HEK293 (cell line): ENCODE results near the gene PEX7.

Source experiments
- FEZF1 ChIP-seq: fragments of 450-650 bp; formaldehyde crosslinking; IDR thresholded peaks from 2 replicates; pipeline ENCODE4 v1.5.1; 2016; ENCODE audit warnings: missing biosample characterization, missing genetic modification characterization
- GLIS2 ChIP-seq: fragments of 450-650 bp; formaldehyde crosslinking; IDR thresholded peaks from 2 replicates; pipeline ENCODE4 v1.5.1; 2016; ENCODE audit warnings: missing biosample characterization, missing genetic modification characterization
- PRDM1 ChIP-seq: fragments of 450-650 bp; formaldehyde crosslinking; IDR thresholded peaks from 2 replicates; pipeline ENCODE4; 2016; ENCODE audit warnings: missing biosample characterization, missing genetic modification characterization
- SCRT1 ChIP-seq: fragments of 450-650 bp; formaldehyde crosslinking; IDR thresholded peaks from 2 replicates; pipeline ENCODE4 v1.5.1; 2016; ENCODE audit warnings: missing biosample characterization, missing genetic modification characterization, borderline replicate concordance
- TCF7L2 ChIP-seq: IDR thresholded peaks from 2 replicates; pipeline ENCODE4 v1.6.1; 2011; ENCODE audit warnings: low read depth, mild to moderate bottlenecking, inconsistent platforms, low read length, moderate library complexity, borderline replicate concordance
- WT1 ChIP-seq: fragments of 450-650 bp; formaldehyde crosslinking; IDR thresholded peaks from 2 replicates; pipeline ENCODE4 v1.5.1; 2016; ENCODE audit warnings: missing biosample characterization, missing genetic modification characterization
- YY2 ChIP-seq: fragments of 450-650 bp; formaldehyde crosslinking; IDR thresholded peaks from 2 replicates; pipeline ENCODE4 v1.5.1; 2016; ENCODE audit warnings: missing biosample characterization, missing genetic modification characterization
- ZBTB20 ChIP-seq: fragments of 450-650 bp; formaldehyde crosslinking; IDR thresholded peaks from 2 replicates; pipeline ENCODE4 v1.5.1; 2016; ENCODE audit warnings: missing biosample characterization, missing genetic modification characterization
- ZBTB48 ChIP-seq: fragments of 450-650 bp; formaldehyde crosslinking; IDR thresholded peaks from 2 replicates; pipeline ENCODE4 v1.5.1; 2016; ENCODE audit warnings: missing biosample characterization, missing genetic modification characterization
- ZFP37 ChIP-seq: fragments of 450-650 bp; formaldehyde crosslinking; IDR thresholded peaks from 2 replicates; pipeline ENCODE4 v1.5.1; 2016; ENCODE audit warnings: missing biosample characterization, missing genetic modification characterization
- ZIC2 ChIP-seq: fragments of 450-650 bp; formaldehyde crosslinking; IDR thresholded peaks from 2 replicates; pipeline ENCODE4 v1.5.1; 2016; ENCODE audit warnings: missing biosample characterization, missing genetic modification characterization
- ZNF114 ChIP-seq: fragments of 450-650 bp; formaldehyde crosslinking; IDR thresholded peaks from 2 replicates; pipeline ENCODE4 v1.5.0; 2017; ENCODE audit warnings: missing biosample characterization, missing genetic modification characterization
- ZNF121 ChIP-seq: fragments of 450-650 bp; formaldehyde crosslinking; IDR thresholded peaks from 2 replicates; pipeline ENCODE4 v1.5.1; 2016; ENCODE audit warnings: missing biosample characterization, missing genetic modification characterization
- ZNF132 ChIP-seq: fragments of 450-650 bp; formaldehyde crosslinking; IDR thresholded peaks from 2 replicates; pipeline ENCODE4 v1.5.1; 2017; ENCODE audit warnings: missing biosample characterization, missing genetic modification characterization, borderline replicate concordance
- ZNF133 ChIP-seq: fragments of 450-650 bp; formaldehyde crosslinking; IDR thresholded peaks from 2 replicates; pipeline ENCODE4 v1.5.1; 2016; ENCODE audit warnings: missing biosample characterization, missing genetic modification characterization
- ZNF184 ChIP-seq: fragments of 450-650 bp; IDR thresholded peaks from 2 replicates; pipeline ENCODE4 v1.5.1; 2018; ENCODE audit warnings: missing biosample characterization, mild to moderate bottlenecking, missing genetic modification characterization
- ZNF214 ChIP-seq: fragments of 450-650 bp; formaldehyde crosslinking; IDR thresholded peaks from 2 replicates; pipeline ENCODE4 v1.5.1; 2017; ENCODE audit warnings: missing biosample characterization, mild to moderate bottlenecking, missing genetic modification characterization, borderline replicate concordance
- ZNF23 ChIP-seq: fragments of 450-650 bp; formaldehyde crosslinking; IDR thresholded peaks from 2 replicates; pipeline ENCODE4 v1.5.1; 2016; ENCODE audit warnings: missing biosample characterization, missing genetic modification characterization, borderline replicate concordance
- ZNF335 ChIP-seq: fragments of 450-650 bp; formaldehyde crosslinking; conservative IDR thresholded peaks from 2 replicates; pipeline ENCODE4 v1.5.1; 2016; ENCODE audit warnings: missing biosample characterization, missing genetic modification characterization
- ZNF354C ChIP-seq: fragments of 450-650 bp; formaldehyde crosslinking; IDR thresholded peaks from 2 replicates; pipeline ENCODE4 v1.5.1; 2016; ENCODE audit warnings: missing biosample characterization, missing genetic modification characterization, low read depth, borderline replicate concordance
- ZNF391 ChIP-seq: fragments of 450-650 bp; formaldehyde crosslinking; IDR thresholded peaks from 2 replicates; pipeline ENCODE4 v1.5.1; 2016; ENCODE audit warnings: low read depth, missing biosample characterization, missing genetic modification characterization, borderline replicate concordance
- ZNF394 ChIP-seq: fragments of 450-650 bp; formaldehyde crosslinking; IDR thresholded peaks from 2 replicates; pipeline ENCODE4 v1.5.1; 2016; ENCODE audit warnings: missing biosample characterization, missing genetic modification characterization, mild to moderate bottlenecking, moderate library complexity, borderline replicate concordance
- ZNF518A ChIP-seq: fragments of 450-650 bp; formaldehyde crosslinking; conservative IDR thresholded peaks from 2 replicates; pipeline ENCODE4 v1.5.1; 2016; ENCODE audit warnings: low read depth, missing biosample characterization, missing genetic modification characterization
- ZNF521 ChIP-seq: fragments of 450-650 bp; formaldehyde crosslinking; IDR thresholded peaks from 2 replicates; pipeline ENCODE4 v1.5.1; 2017; ENCODE audit warnings: missing biosample characterization, mild to moderate bottlenecking, missing genetic modification characterization
- ZNF548 ChIP-seq: fragments of 450-650 bp; formaldehyde crosslinking; IDR thresholded peaks from 2 replicates; pipeline ENCODE4 v1.5.1; 2016; ENCODE audit warnings: missing biosample characterization, missing genetic modification characterization
- ZNF555 ChIP-seq: fragments of 450-650 bp; formaldehyde crosslinking; conservative IDR thresholded peaks from 2 replicates; pipeline ENCODE4 v1.5.1; 2017; ENCODE audit warnings: missing biosample characterization, mild to moderate bottlenecking, missing genetic modification characterization, inconsistent platforms
- ZNF561 ChIP-seq: fragments of 450-650 bp; IDR thresholded peaks from 2 replicates; pipeline ENCODE4 v1.5.1; 2018; ENCODE audit warnings: missing biosample characterization, missing genetic modification characterization, borderline replicate concordance
- ZNF596 ChIP-seq: fragments of 450-650 bp; IDR thresholded peaks from 2 replicates; pipeline ENCODE4 v1.5.0; 2018; ENCODE audit warnings: missing biosample characterization, mild to moderate bottlenecking, missing genetic modification characterization, moderate library complexity
- ZNF639 ChIP-seq: fragments of 450-650 bp; formaldehyde crosslinking; IDR thresholded peaks from 2 replicates; pipeline ENCODE4 v1.5.1; 2016; ENCODE audit warnings: missing biosample characterization, missing genetic modification characterization
- ZNF658 ChIP-seq: fragments of 450-650 bp; formaldehyde crosslinking; IDR thresholded peaks from 2 replicates; pipeline ENCODE4; 2016; ENCODE audit warnings: missing biosample characterization, missing genetic modification characterization
- ZNF670 ChIP-seq: fragments of 450-650 bp; formaldehyde crosslinking; IDR thresholded peaks from 2 replicates; pipeline ENCODE4 v1.5.1; 2016; ENCODE audit warnings: missing biosample characterization, missing genetic modification characterization, low read depth
- ZNF768 ChIP-seq: fragments of 450-650 bp; formaldehyde crosslinking; IDR thresholded peaks from 2 replicates; pipeline ENCODE4 v1.5.1; 2018; ENCODE audit warnings: missing biosample characterization, mild to moderate bottlenecking, missing genetic modification characterization
- ZNF843 ChIP-seq: fragments of 450-650 bp; formaldehyde crosslinking; IDR thresholded peaks from 2 replicates; pipeline ENCODE4 v1.5.1; 2016; ENCODE audit warnings: missing biosample characterization, missing genetic modification characterization
- TF ChIP-seq, protein P1 (sequence below): fragments of 450-650 bp; formaldehyde crosslinking; IDR thresholded peaks from 2 replicates; pipeline ENCODE4 v1.5.1; 2016; ENCODE audit warnings: missing biosample characterization, missing genetic modification characterization

Gene PEX7

DNA sequence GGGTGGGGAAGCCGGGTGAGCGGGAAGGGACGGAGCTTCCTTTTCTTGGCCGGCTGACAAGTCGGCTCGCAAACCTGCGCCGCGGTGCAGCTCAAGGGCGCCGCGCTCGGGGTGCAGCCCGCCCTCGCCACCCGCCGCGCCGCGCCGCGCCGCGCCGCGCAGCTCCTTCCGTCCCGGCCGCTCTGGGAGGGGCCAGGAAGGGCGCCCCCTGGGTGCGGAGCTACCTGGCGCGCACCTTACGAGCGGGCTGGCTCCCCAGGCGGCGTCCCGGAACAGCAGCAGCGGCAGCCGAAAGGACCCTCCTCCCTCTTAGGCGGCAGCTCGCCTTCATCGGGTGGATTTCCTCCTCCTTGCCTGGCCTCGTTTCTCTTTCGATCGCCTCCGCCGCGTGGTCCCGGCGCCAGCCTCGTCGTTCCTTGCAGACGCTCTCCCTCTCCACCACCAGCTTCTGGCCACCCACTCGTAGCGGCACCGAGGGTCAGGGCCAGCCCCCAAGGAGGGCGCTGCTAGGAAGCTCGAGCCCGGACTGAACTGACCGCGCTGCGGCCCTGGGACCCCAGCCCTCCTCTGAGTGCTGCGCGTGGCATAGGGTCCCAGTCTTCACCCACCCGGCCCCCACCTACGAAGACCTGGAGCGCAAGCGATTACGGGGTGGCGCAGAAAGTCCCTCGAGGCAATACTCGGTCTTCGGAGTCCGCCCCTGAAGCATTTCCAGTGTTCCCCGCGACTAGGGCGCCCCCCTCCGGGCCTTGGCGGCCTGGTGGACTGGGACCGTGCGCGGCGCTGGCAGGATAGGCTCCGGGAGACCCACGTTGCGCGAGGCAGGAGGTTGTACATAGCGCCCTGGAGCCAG lies 29.8 kb upstream of the PEX7 start, which contains the start of gene MAP3K5 (continued):
- no peak for TF ChIP-seq ZNF518A (tag by site-specific recombination)
- TF ChIP-seq ZFP37 (tag by site-specific recombination) = peak; percentile 91; the same call in 1 of the 2 replicates
- TF ChIP-seq ZNF121 (tag by site-specific recombination) = peak; percentile 52; the same call in 1 of the 2 replicates
- TF ChIP-seq ZBTB48 (tag by site-specific recombination) = peak; percentile 75; the same call in 1 of the 2 replicates
- no peak for TF ChIP-seq ZNF23 (tag by site-specific recombination)
- peak; percentile 40 for TF ChIP-seq PRDM1
- no peak for TF ChIP-seq SCRT1 (tag by site-specific recombination)
- TF ChIP-seq ZNF391 (tag by site-specific recombination) = peak; percentile 46; the same call in 1 of the 2 replicates
- no peak for TF ChIP-seq FEZF1 (tag by site-specific recombination)
- no peak for TF ChIP-seq ZNF114 (tag by site-specific recombination)
- no peak for TF ChIP-seq ZNF354C (tag by site-specific recombination)
- 0 out of 2 replicates have a peak, but pooled peaks have one; percentile 12 for TF ChIP-seq ZNF133 (tag by site-specific recombination)
- no peak for TF ChIP-seq ZNF132 (tag by site-specific recombination)
- TF ChIP-seq, protein P1, sequence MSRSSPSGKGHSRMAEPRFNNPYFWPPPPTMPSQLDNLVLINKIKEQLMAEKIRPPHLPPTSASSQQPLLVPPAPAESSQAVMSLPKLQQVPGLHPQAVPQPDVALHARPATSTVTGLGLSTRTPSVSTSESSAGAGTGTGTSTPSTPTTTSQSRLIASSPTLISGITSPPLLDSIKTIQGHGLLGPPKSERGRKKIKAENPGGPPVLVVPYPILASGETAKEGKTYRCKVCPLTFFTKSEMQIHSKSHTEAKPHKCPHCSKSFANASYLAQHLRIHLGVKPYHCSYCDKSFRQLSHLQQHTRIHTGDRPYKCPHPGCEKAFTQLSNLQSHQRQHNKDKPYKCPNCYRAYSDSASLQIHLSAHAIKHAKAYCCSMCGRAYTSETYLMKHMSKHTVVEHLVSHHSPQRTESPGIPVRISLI = no peak
- TF ChIP-seq ZNF639 (tag by site-specific recombination) = no peak; the same call in 1 of the 2 replicates
- TF ChIP-seq ZNF184 = no peak
- TF ChIP-seq ZNF214 (tag by site-specific recombination) = no peak
- TF ChIP-seq WT1 (tag by site-specific recombination) = peak; percentile 30; the same call in 1 of the 2 replicates
- no peak for TF ChIP-seq YY2 (tag by site-specific recombination)
- TF ChIP-seq ZIC2 (tag by site-specific recombination) = peak; percentile 63
- TF ChIP-seq ZNF658 (tag by site-specific recombination) = no peak
- peak; percentile 96 for TF ChIP-seq ZNF335
- no peak for TF ChIP-seq ZNF548
- no peak for TF ChIP-seq ZNF555 (tag by site-specific recombination)
- no peak; the same call in 1 of the 2 replicates for TF ChIP-seq ZNF768 (tag by site-specific recombination)
- no peak for TF ChIP-seq TCF7L2
- peak; percentile 29 for TF ChIP-seq ZNF596
- no peak for TF ChIP-seq ZNF670 (tag by site-specific recombination)
- peak; percentile 67 for TF ChIP-seq ZNF843 (tag by site-specific recombination)
- peak; percentile 99 for TF ChIP-seq ZNF561 (tag by site-specific recombination)
- TF ChIP-seq ZNF394 = peak; percentile 67; the same call in 1 of the 2 replicates
- no peak for TF ChIP-seq ZNF521
- TF ChIP-seq ZBTB20 (tag by site-specific recombination) = peak; percentile 76
- peak; percentile 91 for TF ChIP-seq GLIS2 (tag by site-specific recombination)
